PC-9 (cell line): ENCODE data around the gene MSI2.

Experiments
- EZH2 ChIP-seq: fragments of 200-600 bp; sonication (generic); IDR thresholded peaks from 2 replicates; pipeline ENCODE4 v1.8.0; 2017; ENCODE audit warnings: antibody characterized with exemption, low read depth
- TF ChIP-seq, protein P1 (sequence below): fragments of 200-600 bp; sonication (generic); conservative IDR thresholded peaks from 2 replicates; pipeline ENCODE4 v1.6.1; 2017; ENCODE audit warnings: mixed run types, antibody characterized with exemption, mild to moderate bottlenecking, moderate library complexity

DNA sequence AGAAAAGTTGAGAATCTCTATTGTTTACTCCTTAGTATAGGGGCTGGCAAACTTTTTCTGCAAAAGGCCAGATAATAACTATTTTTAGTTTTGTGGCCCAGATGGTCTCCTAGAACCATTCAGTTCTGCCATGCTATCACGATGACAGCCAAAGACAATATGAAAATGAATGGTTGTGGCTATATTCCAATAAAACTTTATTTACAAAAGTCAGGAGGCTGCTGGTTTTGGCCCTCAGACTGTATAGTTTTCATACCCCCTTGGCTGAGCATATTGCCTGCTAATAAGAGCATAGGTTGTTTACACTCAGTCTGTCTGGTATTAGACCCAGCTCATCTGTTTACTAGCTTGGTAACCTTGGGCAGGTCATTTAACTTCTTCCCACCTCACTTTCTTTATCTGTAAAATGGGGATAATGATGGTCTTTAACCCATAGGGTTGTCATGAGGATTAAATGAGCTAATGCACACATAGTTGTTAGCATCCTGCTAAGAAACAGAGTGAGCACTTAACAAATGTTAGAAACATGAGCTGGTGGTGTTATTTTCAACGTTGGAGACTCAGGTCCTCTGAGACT lies 156.3 kb downstream of the MSI2 start:
- TF ChIP-seq, protein P1, sequence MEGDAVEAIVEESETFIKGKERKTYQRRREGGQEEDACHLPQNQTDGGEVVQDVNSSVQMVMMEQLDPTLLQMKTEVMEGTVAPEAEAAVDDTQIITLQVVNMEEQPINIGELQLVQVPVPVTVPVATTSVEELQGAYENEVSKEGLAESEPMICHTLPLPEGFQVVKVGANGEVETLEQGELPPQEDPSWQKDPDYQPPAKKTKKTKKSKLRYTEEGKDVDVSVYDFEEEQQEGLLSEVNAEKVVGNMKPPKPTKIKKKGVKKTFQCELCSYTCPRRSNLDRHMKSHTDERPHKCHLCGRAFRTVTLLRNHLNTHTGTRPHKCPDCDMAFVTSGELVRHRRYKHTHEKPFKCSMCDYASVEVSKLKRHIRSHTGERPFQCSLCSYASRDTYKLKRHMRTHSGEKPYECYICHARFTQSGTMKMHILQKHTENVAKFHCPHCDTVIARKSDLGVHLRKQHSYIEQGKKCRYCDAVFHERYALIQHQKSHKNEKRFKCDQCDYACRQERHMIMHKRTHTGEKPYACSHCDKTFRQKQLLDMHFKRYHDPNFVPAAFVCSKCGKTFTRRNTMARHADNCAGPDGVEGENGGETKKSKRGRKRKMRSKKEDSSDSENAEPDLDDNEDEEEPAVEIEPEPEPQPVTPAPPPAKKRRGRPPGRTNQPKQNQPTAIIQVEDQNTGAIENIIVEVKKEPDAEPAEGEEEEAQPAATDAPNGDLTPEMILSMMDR = no peak
- TF ChIP-seq EZH2 = no peak
